CD4-positive, CD25-positive, alpha-beta regulatory T cell (primary cell): ENCODE data around the gene KCNIP1. TPM values are rescaled to one million over a fixed set of nuclear protein-coding genes. Genes with fewer than 3 reads are reported as not detected.

Experiments used
- ATAC-seq, 2 donors: fragments of 150-1000 bp; cut with Tn5 transposase; one replicate each; pipeline ENCODE4 v1.10.0; 2021; ENCODE audit warnings: low read depth in 2 of 2, moderate number of reproducible peaks in 2 of 2, moderate library complexity in 1 of 2
- DNase-seq, 3 donors: peaks; one replicate each; pipeline versions ENCODE4 v3.0.0 to v3.0.0-alpha.2; 2012 to 2022; ENCODE audit warnings: mixed read lengths in 1 of 3
- H3K27ac ChIP-seq: one replicate; pipeline ENCODE4 v1.7.0; 2013; ENCODE audit warnings: mild to moderate bottlenecking, low read length; ENCODE audit not compliant: insufficient read depth, poor library complexity, severe bottlenecking
- H3K27me3 ChIP-seq: one replicate; pipeline ENCODE4 v1.7.0; 2013; ENCODE audit warnings: low read length; ENCODE audit not compliant: control insufficient read depth, insufficient read depth
- H3K36me3 ChIP-seq: one replicate; pipeline ENCODE4 v1.7.0; 2013; ENCODE audit warnings: mild to moderate bottlenecking, low read length, moderate library complexity; ENCODE audit not compliant: control insufficient read depth, insufficient read depth
- H3K4me1 ChIP-seq: 2 replicates; pipeline ENCODE4 v1.7.0; 2013; ENCODE audit warnings: mild to moderate bottlenecking, low read length; ENCODE audit not compliant: insufficient read depth, control insufficient read depth, poor library complexity, severe bottlenecking
- H3K4me3 ChIP-seq: one replicate; pipeline ENCODE4 v1.7.0; 2013; ENCODE audit warnings: low read depth, mild to moderate bottlenecking, low read length, moderate library complexity
- H3K9me3 ChIP-seq, 2 experiments: 1 replicate in 1 of 2; 2 replicates in 1 of 2; pipeline ENCODE4 v1.7.0; 2013; ENCODE audit warnings: low read length in 2 of 2, mild to moderate bottlenecking in 1 of 2, moderate library complexity in 1 of 2; ENCODE audit not compliant: control insufficient read depth in 2 of 2
- H3K27ac Mint-ChIP-seq, 3 donors: one replicate each; pipeline ENCODE4 v1.8.0; 2020 to 2022; ENCODE audit warnings: mild to moderate bottlenecking in 3 of 3, mixed read lengths in 3 of 3, moderate library complexity in 2 of 3
- H3K27me3 Mint-ChIP-seq: one replicate; pipeline ENCODE4 v1.8.0; 2022; ENCODE audit warnings: mild to moderate bottlenecking, mixed read lengths
- H3K36me3 Mint-ChIP-seq: one replicate; pipeline ENCODE4 v1.8.0; 2020; ENCODE audit warnings: mixed read lengths
- H3K4me1 Mint-ChIP-seq, 4 donors: one replicate each; pipeline ENCODE4 v1.8.0; 2020 to 2022; ENCODE audit warnings: mixed read lengths in 4 of 4, mild to moderate bottlenecking in 1 of 4
- H3K4me3 Mint-ChIP-seq, 4 donors: one replicate each; pipeline ENCODE4 v1.8.0; 2020 to 2022; ENCODE audit warnings: mild to moderate bottlenecking in 4 of 4, mixed read lengths in 4 of 4, moderate library complexity in 3 of 4
- H3K9me3 Mint-ChIP-seq, 7 donors: one replicate each; pipeline ENCODE4 v1.8.0; 2020 to 2022; ENCODE audit warnings: mixed read lengths in 7 of 7, mild to moderate bottlenecking in 3 of 7, moderate library complexity in 2 of 7
- polyA plus RNA-seq, 4 donors: library from polyadenylated mRNA; unstranded; fragments of 300-500 nt; fragmentation: Illumina TruSeq; gene quantifications; one replicate each; pipeline ENCODE4 v1.2.3, GENCODE V29; 2021
- total RNA-seq: library from RNA; stranded (reverse); gene quantifications from one replicate; pipeline ENCODE4 v1.2.3, GENCODE V29; 2022

Gene KCNIP1
- total and polyA plus RNA-seq, 5 donors from 2014 or later: not detected

DNA sequence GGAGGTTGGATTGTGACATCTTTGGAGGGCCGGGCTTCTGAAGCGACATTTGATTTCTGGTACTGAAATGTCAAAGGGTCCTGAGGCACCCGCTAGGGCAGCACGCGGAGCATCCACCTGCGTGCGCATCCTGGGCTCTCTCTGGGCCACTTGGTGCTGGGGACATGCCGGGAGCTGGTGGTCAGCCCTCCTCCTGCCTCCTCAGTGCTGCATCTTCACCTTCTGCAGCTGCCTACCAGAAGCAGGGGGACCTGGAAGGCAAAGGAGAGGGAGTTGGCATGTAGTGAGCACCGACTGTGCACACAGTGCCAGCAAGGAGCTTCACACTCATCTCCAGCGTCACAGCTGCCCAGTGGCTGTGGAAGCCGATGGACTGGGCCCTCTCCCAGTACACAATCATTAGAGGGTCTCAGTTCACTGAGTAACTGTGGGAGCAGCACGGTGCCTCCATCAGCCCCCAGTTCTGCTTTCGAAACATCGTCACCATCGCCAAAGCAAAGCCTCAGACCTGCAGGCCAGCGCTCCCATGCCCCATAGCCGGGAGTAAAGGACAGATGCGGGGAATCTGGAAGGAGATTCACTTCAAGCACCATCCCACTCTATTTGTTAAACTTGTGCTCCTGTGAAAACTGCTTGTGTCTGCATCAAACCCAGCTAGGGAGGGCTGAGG, 138.4 kb downstream of the KCNIP1 start:
- ATAC-seq (no peak), DNase-seq (no peak)
- H3K27ac ChIP-seq: no peak overlapping the region
- no peaks in the 10 kb centered on the region for H3K9me3 Mint-ChIP-seq
- H3K4me1 Mint-ChIP-seq: peaks cover 0 to 3% (median 0%) of the 10 kb centered on the region in 4 donors
- H3K27ac Mint-ChIP-seq: no peak overlapping the region
- H3K4me3 Mint-ChIP-seq: no peak overlapping the region
- no peaks in the 10 kb centered on the region for H3K4me1 ChIP-seq
- H3K36me3 Mint-ChIP-seq: no peaks in the 10 kb centered on the region
- no peaks in the 10 kb centered on the region for H3K27me3 ChIP-seq
- H3K9me3 ChIP-seq: no peaks in the 10 kb centered on the region
- H3K36me3 ChIP-seq: no peaks in the 10 kb centered on the region
- peaks cover 22% of the 10 kb centered on the region for H3K27me3 Mint-ChIP-seq
- no peak overlapping the region for H3K4me3 ChIP-seq

DNA sequence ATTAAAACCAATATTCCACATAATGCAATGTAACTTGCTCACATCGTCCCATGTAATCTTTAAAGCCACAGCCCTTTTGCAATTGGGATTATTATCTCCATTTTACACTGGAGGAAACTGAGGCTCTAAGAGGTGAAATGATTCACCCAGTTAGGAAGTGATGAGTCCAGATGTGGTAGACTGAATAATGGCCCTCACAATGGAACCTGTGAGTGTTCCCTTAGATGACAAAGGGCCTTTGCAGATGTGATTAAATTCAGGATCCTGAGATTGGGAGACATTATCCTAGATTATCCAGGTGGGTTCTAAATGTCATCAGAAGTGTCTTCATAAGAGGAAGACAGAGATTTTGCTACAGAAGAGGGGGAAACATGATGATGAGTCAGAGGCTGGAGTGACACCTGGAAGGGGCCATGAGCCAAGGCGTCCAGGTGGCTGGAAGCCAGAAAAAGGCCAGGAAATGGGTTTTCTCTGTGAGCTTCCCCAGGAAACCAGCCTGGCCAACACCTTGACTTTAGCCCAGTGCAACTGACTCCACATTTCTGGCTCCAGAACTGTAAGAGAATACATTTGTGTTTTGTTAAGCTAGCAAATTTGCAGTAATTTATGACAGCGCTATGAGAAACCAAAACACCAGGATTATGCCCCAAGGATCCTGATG, 139.1 kb downstream of the KCNIP1 start:
- H3K27ac Mint-ChIP-seq: no peak overlapping the region
- H3K27me3 Mint-ChIP-seq: peaks cover 20% of the 10 kb centered on the region
- Histone ChIP-seq H3K27me3 (peaks cover under 1% of the 10 kb centered on the region), H3K27ac (no peak overlapping the region), H3K4me3 (no peak overlapping the region), H3K36me3 (no peaks in the 10 kb centered on the region), H3K4me1 (no peaks in the 10 kb centered on the region), H3K9me3 (no peaks in the 10 kb centered on the region)
- H3K4me1 Mint-ChIP-seq: peaks cover 0 to 3% (median 0%) of the 10 kb centered on the region in 4 donors
- ATAC-seq (no peak), DNase-seq (no peak)
- H3K36me3 Mint-ChIP-seq: no peaks in the 10 kb centered on the region
- H3K4me3 Mint-ChIP-seq: no peak overlapping the region
- no peaks in the 10 kb centered on the region for H3K9me3 Mint-ChIP-seq

DNA sequence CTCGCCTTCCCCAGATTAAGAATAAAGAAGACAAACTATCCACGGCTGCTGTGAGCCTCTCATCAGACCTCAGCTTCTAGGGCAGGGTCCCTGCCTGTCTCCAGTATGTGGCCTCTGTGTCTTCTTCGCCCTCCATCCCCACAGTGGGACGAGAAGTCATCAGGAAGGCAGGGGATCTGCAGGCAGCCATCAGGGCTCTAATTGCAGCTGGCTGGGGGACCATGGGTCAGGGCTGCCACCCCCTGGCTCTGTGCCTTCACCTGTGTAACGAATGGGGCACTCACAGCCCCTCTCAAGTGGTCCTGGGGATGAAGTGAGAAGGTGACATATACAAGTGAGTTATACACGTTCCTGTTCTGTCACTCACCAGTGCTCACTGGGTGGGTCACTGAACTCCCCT, 139.8 kb downstream of the KCNIP1 start:
- Histone ChIP-seq H3K27me3 (peaks cover 6% of the 10 kb centered on the region), H3K4me3 (no peak overlapping the region), H3K36me3 (no peaks in the 10 kb centered on the region), H3K4me1 (no peaks in the 10 kb centered on the region), H3K27ac (no peak overlapping the region), H3K9me3 (no peaks in the 10 kb centered on the region)
- no peak for ATAC-seq
- H3K27me3 Mint-ChIP-seq: peaks cover 18% of the 10 kb centered on the region
- no peak overlapping the region for H3K4me3 Mint-ChIP-seq
- peaks cover 0 to 2% (median 0%) of the 10 kb centered on the region in 7 donors for H3K9me3 Mint-ChIP-seq
- no peaks in the 10 kb centered on the region for H3K36me3 Mint-ChIP-seq
- peaks cover 0 to 1% (median 0%) of the 10 kb centered on the region in 4 donors for H3K4me1 Mint-ChIP-seq
- no peak overlapping the region for H3K27ac Mint-ChIP-seq
- no peak for DNase-seq

DNA sequence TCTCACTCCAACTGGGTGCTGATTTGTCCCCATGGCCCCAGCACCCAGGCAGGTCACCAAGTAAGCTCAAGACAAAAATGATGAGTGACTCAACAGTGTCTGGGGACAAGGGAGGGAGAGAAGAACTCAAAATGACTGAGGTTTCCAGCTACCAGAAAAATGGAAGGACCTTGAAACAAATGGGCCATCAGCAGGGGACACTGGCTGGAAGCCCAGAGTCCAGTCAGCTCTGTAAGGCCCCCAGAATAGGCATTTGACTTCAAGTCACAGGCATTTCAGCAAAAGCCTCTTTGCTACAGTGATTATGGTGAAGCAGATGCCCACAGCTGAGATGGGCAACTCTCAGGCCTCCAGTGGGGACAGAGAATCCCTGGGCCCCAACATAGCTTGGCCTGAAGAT, 140.7 kb downstream of the KCNIP1 start:
- Mint-ChIP-seq H3K4me3 (no peak overlapping the region), H3K9me3 (peaks cover 0 to 2% (median 0%) of the 10 kb centered on the region in 7 donors), H3K27ac (no peak overlapping the region), H3K4me1 (no peaks in the 10 kb centered on the region), H3K27me3 (peaks cover 15% of the 10 kb centered on the region), H3K36me3 (no peaks in the 10 kb centered on the region)
- Histone ChIP-seq H3K4me3 (no peak overlapping the region), H3K4me1 (no peaks in the 10 kb centered on the region), H3K9me3 (no peaks in the 10 kb centered on the region), H3K36me3 (no peaks in the 10 kb centered on the region), H3K27me3 (peaks cover 6% of the 10 kb centered on the region), H3K27ac (no peak overlapping the region)
- DNase-seq (no peak), ATAC-seq (no peak)

DNA sequence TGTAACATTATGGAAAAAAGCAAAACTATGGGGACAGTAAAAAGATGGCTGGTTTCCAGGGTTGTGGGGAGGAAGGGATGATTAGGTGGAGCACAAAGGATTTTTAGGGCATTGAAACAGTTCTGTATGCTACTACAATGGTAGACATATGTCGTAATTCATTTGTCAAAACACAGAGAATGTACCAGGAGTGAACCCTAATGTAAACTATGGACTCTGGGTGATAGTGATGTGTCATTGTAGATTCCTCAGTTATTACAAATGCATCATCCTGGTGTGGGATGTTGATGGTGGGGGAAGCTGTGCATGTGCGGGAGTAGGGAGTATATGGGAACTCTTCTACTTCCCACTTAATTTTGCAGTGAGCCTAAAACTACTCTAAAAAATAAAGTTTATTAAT, 144.7 kb downstream of the KCNIP1 start:
- no peaks in the 10 kb centered on the region for H3K36me3 ChIP-seq
- H3K4me3 ChIP-seq: no peak overlapping the region
- H3K27me3 Mint-ChIP-seq: peaks cover 15% of the 10 kb centered on the region
- H3K27me3 ChIP-seq: peaks cover 6% of the 10 kb centered on the region
- H3K4me1 Mint-ChIP-seq: no peaks in the 10 kb centered on the region
- no peak overlapping the region for H3K27ac ChIP-seq
- DNase-seq: no peak
- H3K4me3 Mint-ChIP-seq: no peak overlapping the region
- H3K36me3 Mint-ChIP-seq: no peaks in the 10 kb centered on the region
- no peaks in the 10 kb centered on the region for H3K4me1 ChIP-seq
- H3K9me3 Mint-ChIP-seq: peaks cover 0 to 2% (median 0%) of the 10 kb centered on the region in 7 donors
- H3K9me3 ChIP-seq: no peaks in the 10 kb centered on the region
- no peak overlapping the region for H3K27ac Mint-ChIP-seq
- no peak for ATAC-seq

DNA sequence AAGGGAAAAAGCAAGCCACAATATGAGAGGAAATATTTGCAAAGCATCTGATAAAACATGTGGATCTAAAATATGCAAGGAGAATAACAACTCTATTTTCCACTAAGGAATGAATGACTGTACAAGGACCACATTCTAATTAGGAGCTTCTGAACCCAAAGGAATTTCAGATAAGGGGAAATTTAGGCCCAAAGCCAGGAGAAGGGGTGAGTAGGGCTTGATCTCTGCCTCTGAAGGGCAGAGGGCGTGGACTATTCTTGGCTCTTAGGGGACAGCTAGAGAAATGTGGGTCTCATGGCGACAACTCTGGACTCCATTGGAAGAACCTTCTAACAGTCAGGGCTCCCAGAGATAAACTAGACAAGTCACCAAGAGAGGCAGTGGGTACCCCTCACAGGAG, 147.0 kb downstream of the KCNIP1 start:
- DNase-seq: no peak
- no peaks in the 10 kb centered on the region for H3K4me1 Mint-ChIP-seq
- no peak overlapping the region for H3K27ac ChIP-seq
- no peak for ATAC-seq
- peaks cover 6% of the 10 kb centered on the region for H3K27me3 ChIP-seq
- no peak overlapping the region for H3K27ac Mint-ChIP-seq
- no peaks in the 10 kb centered on the region for H3K36me3 Mint-ChIP-seq
- H3K4me3 Mint-ChIP-seq: no peak overlapping the region
- H3K4me3 ChIP-seq: no peak overlapping the region
- peaks cover 19% of the 10 kb centered on the region for H3K27me3 Mint-ChIP-seq
- no peaks in the 10 kb centered on the region for H3K4me1 ChIP-seq
- peaks cover 0 to 2% (median 0%) of the 10 kb centered on the region in 7 donors for H3K9me3 Mint-ChIP-seq
- no peaks in the 10 kb centered on the region for H3K36me3 ChIP-seq
- H3K9me3 ChIP-seq: no peaks in the 10 kb centered on the region

DNA sequence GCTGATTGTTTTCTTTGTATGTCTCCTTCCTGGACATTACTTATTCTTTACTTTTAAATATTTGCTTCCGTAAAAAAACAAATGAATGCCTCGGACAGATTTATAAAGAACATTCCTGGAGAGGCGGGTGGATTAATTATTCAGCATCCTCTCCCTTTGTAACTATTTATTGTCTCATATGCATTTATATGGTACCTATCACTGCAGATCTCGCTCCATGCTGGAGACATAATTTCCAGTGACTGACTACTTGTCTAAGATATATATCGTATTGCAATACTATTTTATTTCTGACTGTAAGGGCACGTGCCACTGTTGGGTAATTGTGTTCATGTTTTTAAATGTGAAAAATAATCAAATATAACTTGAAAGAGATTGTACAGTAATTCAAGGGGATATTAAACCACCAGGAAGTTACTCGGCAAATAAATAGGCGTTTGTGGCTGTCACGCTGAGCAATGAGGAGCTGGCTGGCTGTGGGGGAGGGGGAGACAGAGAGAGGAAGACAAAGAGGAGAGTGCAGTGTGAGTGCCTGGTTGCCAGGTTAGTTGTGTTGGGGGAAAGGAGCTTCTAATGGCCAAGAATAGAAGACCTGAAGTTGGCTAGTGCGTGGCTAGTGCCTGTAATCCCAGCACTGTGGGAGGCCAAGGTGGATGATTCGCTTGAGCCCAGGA, 147.9 kb downstream of the KCNIP1 start:
- Histone ChIP-seq H3K9me3 (no peaks in the 10 kb centered on the region), H3K36me3 (no peaks in the 10 kb centered on the region), H3K27ac (no peak overlapping the region), H3K4me1 (no peaks in the 10 kb centered on the region), H3K4me3 (no peak overlapping the region), H3K27me3 (peaks cover 6% of the 10 kb centered on the region)
- H3K4me3 Mint-ChIP-seq: no peak overlapping the region
- no peaks in the 10 kb centered on the region for H3K4me1 Mint-ChIP-seq
- H3K27me3 Mint-ChIP-seq: peaks cover 10% of the 10 kb centered on the region
- ATAC-seq: no peak
- peaks cover 0 to 2% (median 0%) of the 10 kb centered on the region in 7 donors for H3K9me3 Mint-ChIP-seq
- DNase-seq: no peak
- no peak overlapping the region for H3K27ac Mint-ChIP-seq
- H3K36me3 Mint-ChIP-seq: no peaks in the 10 kb centered on the region
